Glutamatergic neuron (in vitro differentiated cells): ENCODE data around the gene BANK1. TPM values are rescaled to one million over a fixed set of nuclear protein-coding genes. Genes with fewer than 3 reads are reported as not detected.

Source experiments
- DNase-seq: peaks from one replicate; pipeline ENCODE4 v3.0.0; 2022
- H3K27ac Mint-ChIP-seq: one replicate; pipeline ENCODE4 v1.8.0; 2020; ENCODE audit warnings: mild to moderate bottlenecking, mixed read lengths, inconsistent platforms; ENCODE audit not compliant: unreplicated experiment
- H3K27me3 Mint-ChIP-seq: one replicate; pipeline ENCODE4 v1.8.0; 2020; ENCODE audit warnings: mild to moderate bottlenecking, moderate library complexity, mixed read lengths, inconsistent platforms; ENCODE audit not compliant: unreplicated experiment
- H3K36me3 Mint-ChIP-seq: one replicate; pipeline ENCODE4 v1.8.0; 2020; ENCODE audit warnings: mild to moderate bottlenecking, mixed read lengths, inconsistent platforms; ENCODE audit not compliant: unreplicated experiment
- H3K4me1 Mint-ChIP-seq: one replicate; pipeline ENCODE4 v1.8.0; 2020; ENCODE audit warnings: mild to moderate bottlenecking, low read depth, mixed read lengths, inconsistent platforms; ENCODE audit not compliant: unreplicated experiment
- H3K4me3 Mint-ChIP-seq: one replicate; pipeline ENCODE4 v1.8.0; 2020; ENCODE audit warnings: mild to moderate bottlenecking, mixed read lengths, inconsistent platforms; ENCODE audit not compliant: unreplicated experiment
- H3K9me3 Mint-ChIP-seq: one replicate; pipeline ENCODE4 v1.8.0; 2020; ENCODE audit warnings: mild to moderate bottlenecking, moderate library complexity, mixed read lengths, inconsistent platforms; ENCODE audit not compliant: unreplicated experiment
- CTCF ChIP-seq: fragments of 200-600 bp; sonication (generic); IDR thresholded peaks from one replicate; pipeline ENCODE4 v1.5.0; 2021; ENCODE audit not compliant: partially characterized antibody, unreplicated experiment
- total RNA-seq: library from RNA; stranded (reverse); fragmentation: NEBNext Ultra II Directional; extraction: Animal tissue kit (Norgen Biotek cat#: 25700); gene quantifications from one replicate; pipeline ENCODE4 v1.2.1, GENCODE V29; 2021; ENCODE audit not compliant: unreplicated experiment

The BANK1 gene
- total RNA-seq, 1 donor from 2014 or later: not detected

- Mint-ChIP-seq H3K27me3 (no peaks in the 10 kb centered on the region), H3K27ac (no peak overlapping the region), H3K4me3 (no peak overlapping the region), H3K36me3 (no peaks in the 10 kb centered on the region), H3K9me3 (no peaks in the 10 kb centered on the region), H3K4me1 (no peaks in the 10 kb centered on the region)
- DNase-seq: no peak
- TF ChIP-seq CTCF: no peak
These were observed 68.1 kb downstream of the BANK1 start for GRCh38 chr4:101858641-101859040.

DNA sequence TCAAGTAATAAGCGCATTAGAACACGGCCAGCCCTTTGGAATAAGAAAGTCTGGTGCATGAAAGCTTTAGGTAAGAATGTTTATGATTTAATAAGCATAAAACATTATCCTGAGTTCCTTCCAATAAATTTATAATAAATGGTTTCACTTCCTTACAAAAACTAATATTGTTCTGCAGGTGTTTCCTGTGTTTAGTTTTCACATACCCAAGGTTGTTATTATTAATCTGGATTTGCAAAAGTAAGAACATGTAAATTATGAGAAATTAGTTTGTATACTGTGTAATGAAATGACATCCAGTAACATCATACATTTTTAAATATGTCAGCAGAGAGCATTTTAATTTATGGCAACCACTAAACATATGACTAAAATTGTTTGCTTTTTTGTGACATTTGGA lies 72.1 kb downstream of the BANK1 start:
- Mint-ChIP-seq H3K4me1 (no peaks in the 10 kb centered on the region), H3K36me3 (no peaks in the 10 kb centered on the region), H3K9me3 (no peaks in the 10 kb centered on the region), H3K27me3 (no peaks in the 10 kb centered on the region), H3K4me3 (no peak overlapping the region), H3K27ac (no peak overlapping the region)
- DNase-seq: no peak
- no peak for TF ChIP-seq CTCF

GRCh38 chr4:101864660-101865059 lies 74.1 kb downstream of the BANK1 start:
- Mint-ChIP-seq H3K9me3 (no peaks in the 10 kb centered on the region), H3K4me1 (no peaks in the 10 kb centered on the region), H3K4me3 (no peak overlapping the region), H3K27me3 (no peaks in the 10 kb centered on the region), H3K36me3 (no peaks in the 10 kb centered on the region), H3K27ac (no peak overlapping the region)
- no peak for TF ChIP-seq CTCF
- DNase-seq: no peak

- TF ChIP-seq CTCF: no peak
- no peak overlapping the region for H3K27ac Mint-ChIP-seq
- no peak overlapping the region for H3K4me3 Mint-ChIP-seq
- H3K36me3 Mint-ChIP-seq: no peaks in the 10 kb centered on the region
- no peak for DNase-seq
- no peaks in the 10 kb centered on the region for H3K27me3 Mint-ChIP-seq
- H3K9me3 Mint-ChIP-seq: no peaks in the 10 kb centered on the region
- no peaks in the 10 kb centered on the region for H3K4me1 Mint-ChIP-seq
These were observed 75.1 kb downstream of the BANK1 start for GRCh38 chr4:101865501-101866062.

DNA sequence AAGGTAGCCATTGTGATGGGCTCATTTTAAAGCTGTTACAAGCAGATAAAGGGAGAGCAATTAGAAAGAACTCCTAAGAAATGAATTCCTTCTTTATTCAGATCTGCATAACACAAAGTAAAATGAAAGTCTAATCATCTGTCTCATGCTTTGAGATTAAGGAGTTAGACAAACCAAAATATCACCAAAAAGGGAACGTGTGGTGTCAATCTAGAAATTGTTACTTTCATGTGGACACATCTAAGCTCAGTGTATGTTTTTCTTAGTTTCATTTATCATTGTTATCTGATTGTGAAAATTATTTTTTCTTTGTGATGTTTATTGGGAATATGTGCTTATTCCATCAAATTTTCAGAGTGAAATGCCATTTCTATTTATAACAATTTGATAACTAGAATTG lies 80.3 kb downstream of the BANK1 start:
- H3K4me3 Mint-ChIP-seq: no peak overlapping the region
- no peak for TF ChIP-seq CTCF
- no peak for DNase-seq
- H3K9me3 Mint-ChIP-seq: no peaks in the 10 kb centered on the region
- no peak overlapping the region for H3K27ac Mint-ChIP-seq
- H3K27me3 Mint-ChIP-seq: no peaks in the 10 kb centered on the region
- H3K36me3 Mint-ChIP-seq: no peaks in the 10 kb centered on the region
- H3K4me1 Mint-ChIP-seq: no peaks in the 10 kb centered on the region
